DMS153 (cell line): ENCODE measurements around the gene RALGAPA2.
A peak's percentile ranks its signal among the peaks of the same experiment; 100 is the strongest.

Experiments used
- DNase-seq: peaks from one replicate; lab custom pipeline; 2025; lab: John Stamatoyannopoulos, UW

Gene RALGAPA2

DNA sequence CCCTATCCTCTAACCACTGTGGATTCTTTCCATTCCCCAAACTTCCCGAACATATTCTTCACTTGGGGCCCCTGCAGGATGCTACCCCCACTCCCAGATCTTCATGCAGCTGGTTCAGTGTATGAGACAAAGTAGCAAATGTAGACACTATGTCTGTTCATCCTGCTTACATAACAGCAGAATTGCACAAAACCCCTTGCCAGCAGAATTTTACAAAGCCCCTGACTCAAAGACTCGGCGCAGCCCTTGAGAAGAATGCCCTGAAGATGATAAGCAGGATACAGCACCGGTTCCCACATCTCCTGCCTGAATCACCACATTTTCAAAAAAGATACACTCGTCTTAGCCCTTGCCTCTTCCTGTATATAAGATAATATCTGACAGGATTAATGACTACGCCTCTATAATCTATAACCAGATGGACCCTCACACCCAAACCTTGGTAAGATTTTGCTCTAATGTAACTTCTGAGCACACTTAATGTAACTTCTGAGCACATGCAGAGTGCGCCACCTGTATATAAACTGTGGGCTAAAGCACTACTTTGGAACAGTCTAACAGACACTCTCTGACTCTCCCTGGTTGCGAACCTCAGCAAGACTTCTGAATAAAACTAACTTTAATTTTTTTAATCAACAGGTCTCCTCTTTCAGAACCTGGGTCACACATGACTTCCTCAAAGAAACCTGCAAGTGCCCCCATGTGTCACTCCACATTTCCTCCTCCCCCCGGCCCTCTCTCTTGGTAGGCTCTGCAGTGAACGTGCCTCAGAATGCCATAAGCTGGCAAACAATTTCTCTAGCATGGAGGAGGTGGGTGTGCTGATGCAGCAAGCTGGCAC lies 28.7 kb downstream of the RALGAPA2 start:
- no peak for DNase-seq

DNA sequence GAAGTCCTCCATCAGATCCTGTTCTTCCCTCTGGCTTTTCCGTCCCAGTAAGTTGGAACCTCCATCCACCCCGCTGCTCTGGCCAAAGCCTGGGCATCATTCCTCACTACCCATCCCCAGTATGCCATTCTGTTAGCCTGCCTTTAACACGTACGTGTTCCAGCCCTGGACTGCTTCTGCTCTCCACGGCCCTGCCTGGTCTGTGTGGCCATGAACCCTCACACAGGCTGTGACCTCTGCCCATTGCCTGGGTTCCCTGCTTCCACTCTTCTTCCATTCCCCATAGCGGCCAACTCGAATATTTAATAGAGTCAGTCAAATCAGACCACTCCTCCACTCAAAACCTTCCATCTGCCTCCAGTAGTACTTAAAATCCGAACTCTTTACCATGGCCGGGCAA lies 29.4 kb downstream of the RALGAPA2 start:
- DNase-seq = no peak

- no peak for DNase-seq
Measured at GRCh38 chr20:20680991-20681508, 31.4 kb downstream of the RALGAPA2 start.

DNA sequence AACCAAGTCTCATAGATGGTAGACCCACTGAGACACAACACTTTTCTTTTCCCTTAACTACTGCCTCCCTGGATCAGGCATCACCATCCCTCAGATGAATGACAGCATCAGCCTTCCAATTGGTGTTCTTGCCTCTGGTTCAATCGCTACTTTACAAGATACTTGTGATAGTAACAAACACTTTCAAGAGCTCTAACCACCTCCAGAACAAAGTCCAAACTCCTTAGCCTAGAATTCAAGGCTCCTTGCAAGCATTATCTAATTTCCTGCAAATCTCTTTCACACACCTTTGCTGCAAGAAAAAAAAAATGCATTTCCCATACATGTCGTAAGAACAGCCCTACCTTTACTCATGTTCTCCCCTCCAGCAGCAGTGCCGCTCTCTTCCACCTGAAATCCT lies 33.1 kb downstream of the RALGAPA2 start:
- DNase-seq = no peak

GRCh38 chr20:20677186-20677585 lies 35.3 kb downstream of the RALGAPA2 start:
- no peak for DNase-seq

DNA sequence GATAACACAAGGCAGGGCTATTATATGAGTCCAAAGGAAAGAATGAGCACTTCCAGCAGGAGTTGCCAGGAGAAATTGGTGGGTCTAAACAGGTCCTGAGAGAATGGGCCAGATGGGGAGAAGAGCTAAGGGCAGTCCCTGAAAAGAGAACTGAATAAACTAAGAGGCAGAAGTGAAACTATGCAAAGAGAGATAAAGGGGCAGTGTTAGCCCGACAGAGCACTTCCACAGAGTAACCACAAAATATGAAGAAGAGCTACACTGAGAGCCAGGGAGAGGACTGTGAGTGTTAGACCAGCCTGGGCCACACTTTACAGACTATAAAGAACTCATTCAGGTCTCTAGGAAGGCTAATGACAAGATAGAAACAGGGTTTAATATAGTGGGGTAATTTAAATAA lies 43.8 kb downstream of the RALGAPA2 start:
- no peak for DNase-seq

- DNase-seq = peak; percentile 52
Measured at GRCh38 chr20:20666359-20666758, 46.1 kb downstream of the RALGAPA2 start.

DNA sequence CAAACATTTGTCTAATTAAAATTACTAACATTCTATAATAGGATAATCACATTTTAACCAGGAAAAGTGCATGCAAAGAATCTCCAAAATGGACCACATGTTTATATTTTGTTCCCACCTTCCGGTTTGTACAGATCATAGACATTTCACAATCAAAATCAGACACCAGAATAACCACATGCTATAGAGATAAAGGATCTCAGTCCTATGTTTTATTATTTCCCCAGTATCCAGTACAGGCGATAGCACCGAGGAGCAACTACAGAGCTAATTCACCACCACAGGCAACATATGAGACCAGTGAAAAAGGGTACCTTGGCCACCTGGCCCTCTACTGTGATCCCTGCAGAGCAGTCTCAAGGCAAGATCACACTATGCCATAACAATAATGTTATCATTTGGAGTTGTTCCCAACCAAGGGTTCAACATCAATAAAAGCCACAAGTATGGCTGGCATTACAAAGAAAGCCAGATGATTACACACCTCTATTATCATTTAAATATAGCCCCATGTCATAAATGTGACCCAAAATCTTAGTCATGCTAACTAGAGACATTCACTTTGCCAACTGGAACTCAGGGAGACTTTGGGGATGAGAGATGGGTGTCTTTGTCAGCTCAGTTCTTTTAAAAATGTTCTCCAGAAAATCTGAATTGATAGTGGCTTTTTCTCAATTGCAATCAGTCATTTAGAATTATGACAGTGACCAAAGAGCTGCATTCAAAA lies 46.7 kb downstream of the RALGAPA2 start:
- no peak for DNase-seq

DNA sequence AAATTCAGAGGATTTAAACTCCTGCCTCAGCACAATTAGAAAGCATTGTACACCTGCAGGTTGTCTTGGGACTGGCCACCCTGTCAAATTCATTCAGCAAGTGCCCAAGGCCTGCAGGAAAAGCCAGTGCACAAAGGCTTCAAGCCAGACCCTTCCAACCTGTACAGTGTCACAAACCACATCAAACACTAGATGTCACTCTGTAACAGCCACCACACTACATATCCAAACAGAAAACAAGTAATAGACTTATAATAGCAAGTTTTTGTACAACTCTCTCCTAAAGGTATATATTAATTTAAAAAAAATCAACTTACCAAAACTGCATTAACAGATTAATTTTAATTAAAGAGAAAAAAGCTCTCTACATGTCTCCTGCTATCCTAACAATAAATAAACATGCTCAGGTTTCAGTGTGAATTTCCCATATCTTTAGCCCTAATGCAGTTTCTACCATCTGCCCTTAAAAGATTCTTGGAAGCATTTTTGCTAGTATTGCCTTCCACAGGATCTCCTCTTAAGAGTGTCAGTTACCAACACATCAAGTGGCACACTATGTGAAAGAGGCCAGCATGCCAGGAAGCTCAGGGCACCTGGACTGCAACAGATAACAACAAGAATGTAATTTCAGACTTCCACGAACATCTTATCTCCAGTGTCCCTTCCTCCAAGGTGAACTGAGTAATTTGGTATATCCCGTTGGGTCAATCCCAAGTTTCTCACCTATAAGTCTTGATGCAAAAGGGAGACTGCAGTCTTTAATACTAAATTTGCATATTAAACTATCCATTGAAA lies 47.5 kb downstream of the RALGAPA2 start:
- DNase-seq = peak; percentile 26

GRCh38 chr20:20663841-20664240 lies 48.6 kb downstream of the RALGAPA2 start:
- no peak for DNase-seq

GRCh38 chr20:20658871-20659431 lies 53.5 kb downstream of the RALGAPA2 start:
- DNase-seq = no peak

DNA sequence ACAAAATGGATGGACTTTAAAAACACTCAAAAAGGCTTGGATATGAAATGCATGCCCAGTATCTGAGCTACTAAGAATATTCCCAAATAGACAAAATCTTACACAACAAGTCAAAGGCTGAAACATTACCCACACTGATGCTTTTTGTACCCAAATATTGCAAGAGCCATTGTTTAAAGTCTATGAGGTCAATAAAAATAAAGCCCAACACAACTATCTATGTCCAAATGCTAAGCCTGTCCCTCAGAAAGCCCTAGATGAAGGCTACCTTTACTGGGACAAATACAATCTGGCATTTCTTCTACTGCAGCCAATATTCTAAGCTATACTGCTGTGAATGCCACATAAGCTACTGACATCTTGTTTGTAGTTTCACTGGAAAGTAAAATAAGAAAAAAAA lies 54.3 kb downstream of the RALGAPA2 start:
- DNase-seq = no peak

- DNase-seq = no peak
Measured at GRCh38 chr20:20657092-20657491, 55.4 kb downstream of the RALGAPA2 start.

DNA sequence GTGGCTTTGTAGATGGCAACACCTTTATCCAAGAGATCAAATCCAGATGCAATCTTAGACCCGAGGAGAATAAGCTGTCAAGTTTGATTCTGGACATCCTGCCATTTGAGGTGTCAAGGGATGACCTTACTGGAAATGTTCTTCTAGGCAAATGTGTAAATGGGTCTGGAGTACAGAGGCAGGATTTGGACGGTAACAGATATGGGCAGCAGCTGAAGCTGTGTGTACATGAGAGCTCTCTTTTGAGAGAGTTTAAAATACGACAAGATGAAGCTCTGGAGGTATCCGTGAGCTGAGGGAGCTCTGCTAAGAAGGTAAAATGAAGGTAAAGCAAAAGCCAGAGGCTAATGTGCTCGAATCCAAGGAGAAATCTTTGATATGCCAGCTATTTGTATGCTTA lies 56.6 kb downstream of the RALGAPA2 start:
- no peak for DNase-seq

GRCh38 chr20:20649945-20650344 lies 62.5 kb downstream of the RALGAPA2 start:
- no peak for DNase-seq

DNA sequence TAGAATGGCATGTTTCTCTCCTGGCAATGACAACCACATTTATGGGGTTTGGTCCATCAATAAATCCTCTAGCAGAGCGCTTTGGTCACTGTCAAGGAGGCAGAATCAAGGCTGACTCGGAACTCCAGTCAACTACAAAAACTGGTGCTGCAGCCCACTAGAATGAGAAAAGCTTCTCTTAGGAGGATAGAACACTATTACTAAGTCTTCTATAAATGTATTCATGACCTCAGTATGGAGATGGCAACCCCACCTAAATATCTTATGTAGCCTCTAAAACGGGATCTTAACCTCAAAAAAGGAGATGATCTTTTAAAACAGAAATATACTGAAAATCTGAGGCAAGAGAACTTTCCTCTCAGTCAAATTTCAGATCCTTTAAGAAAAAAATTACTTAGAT lies 68.5 kb downstream of the RALGAPA2 start:
- no peak for DNase-seq

GRCh38 chr20:20641783-20642182 lies 70.7 kb downstream of the RALGAPA2 start:
- DNase-seq = no peak

- DNase-seq = no peak
Measured at GRCh38 chr20:20638878-20639277, 73.6 kb downstream of the RALGAPA2 start.

- peak; percentile 8 for DNase-seq
Measured at GRCh38 chr20:20637998-20638725, 74.3 kb downstream of the RALGAPA2 start.

DNA sequence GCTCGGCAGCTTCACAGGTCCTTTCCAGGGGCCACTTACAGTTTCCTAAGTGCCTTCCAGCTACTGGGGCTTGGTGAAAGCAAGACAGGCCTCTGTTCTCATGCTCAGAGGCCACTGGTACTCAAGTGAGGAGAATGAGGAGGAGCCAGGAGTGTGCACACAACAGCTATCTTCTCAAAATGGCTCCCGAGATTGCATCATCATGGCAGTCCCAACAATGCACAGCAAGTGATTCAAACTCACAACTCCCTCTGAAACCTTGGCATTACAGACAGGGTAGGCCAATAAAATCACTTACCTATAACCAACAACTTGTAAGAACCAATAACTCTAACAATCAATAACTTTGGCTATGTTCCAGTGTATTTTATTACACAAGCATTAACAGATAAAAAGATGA lies 77.4 kb downstream of the RALGAPA2 start:
- no peak for DNase-seq

DNA sequence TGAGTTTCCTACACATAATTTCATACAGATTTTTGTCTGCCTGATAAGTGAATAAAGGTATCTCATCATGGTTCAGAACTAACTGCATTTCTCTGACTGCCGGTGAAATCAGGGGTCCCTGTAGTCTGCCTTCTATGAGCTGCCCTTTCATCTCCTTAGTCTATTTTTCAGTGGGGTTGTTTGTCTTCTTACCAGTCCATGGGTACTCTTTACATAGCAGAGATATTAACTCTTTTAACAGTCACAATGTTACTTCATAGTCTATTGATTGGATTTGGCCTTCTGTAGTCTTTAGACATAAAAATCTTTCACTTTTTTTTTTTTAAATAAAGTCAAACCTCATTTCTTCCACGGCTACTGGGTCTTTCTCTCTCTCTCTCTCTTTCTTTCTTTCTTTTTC lies 79.8 kb downstream of the RALGAPA2 start:
- DNase-seq = no peak
